Hematopoietic multipotent progenitor cell treated with erythropoietin and hydrocortisone succinate and interleukin-3 and kit ligand, for 8 days (in vitro differentiated cells): ENCODE results near the gene CCDC183.
A peak's percentile ranks its signal among the peaks of the same experiment; 100 is the strongest.
"Not testable (repeated sequence)": the region's sequence is repeated elsewhere in the genome, so short reads cannot be mapped to it uniquely, and the experiment has no call there.

Experiments used
- DNase-seq: peaks from one replicate; pipeline ENCODE4 v3.0.0-alpha.2; 2015

CCDC183 gene

DNA sequence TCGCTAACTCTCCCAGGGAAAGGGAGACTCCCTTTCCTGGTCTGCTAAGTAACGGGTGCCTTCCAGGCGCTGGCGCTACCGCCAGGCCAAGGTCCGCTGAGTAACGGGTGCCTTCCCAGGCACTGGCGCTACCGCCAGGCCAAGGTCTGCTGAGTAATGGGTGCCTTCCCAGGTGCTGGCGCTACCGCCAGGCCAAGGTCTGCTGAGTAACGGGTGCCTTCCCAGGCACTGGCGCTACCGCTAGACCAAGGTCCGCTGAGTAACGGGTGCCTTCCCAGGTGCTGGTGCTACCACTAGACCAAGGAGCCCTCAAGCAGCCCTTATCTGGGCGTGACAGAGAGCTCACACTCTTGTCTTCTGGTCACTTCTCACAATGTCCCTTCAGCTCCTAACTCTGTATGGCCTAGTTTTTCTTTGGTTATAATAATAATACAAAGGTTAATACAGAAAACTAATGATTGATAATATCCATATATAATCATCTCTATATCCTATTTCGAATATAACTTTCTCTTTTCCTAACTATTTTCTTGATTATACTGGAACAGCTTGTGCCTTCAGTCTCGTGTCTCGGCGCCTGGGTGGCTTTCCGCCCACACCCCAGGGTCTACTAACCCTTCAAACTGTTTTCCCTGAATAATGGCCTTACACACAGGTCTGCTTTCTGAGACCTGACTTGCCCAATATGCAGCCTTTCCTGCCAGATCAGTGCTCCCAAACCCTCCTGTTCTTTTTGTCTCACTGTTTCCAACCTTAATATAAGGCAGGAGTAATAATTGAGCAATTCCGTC is 10.4 kb upstream of the CCDC183 start:
- peak; percentile 57 for DNase-seq

DNA sequence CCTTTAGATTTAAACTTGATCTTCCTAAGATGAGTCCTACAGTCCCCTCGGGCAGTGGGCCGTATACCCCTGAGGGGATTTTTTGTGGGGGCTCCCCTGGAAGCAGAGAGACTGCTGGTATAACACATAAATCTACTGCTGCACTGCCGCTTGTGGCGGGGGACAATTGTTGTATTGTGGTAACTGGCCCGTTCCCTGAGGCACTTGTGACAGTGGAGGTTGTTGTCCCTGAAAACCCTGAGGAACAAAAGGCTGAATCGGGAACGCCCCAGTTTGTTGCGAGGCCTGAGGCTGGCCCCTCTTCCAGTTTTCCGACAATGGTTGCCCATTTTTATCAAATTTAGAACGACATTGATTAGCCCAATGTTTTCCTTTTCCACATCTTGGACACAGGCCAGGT is 9.7 kb upstream of the CCDC183 start:
- no peak for DNase-seq

DNA sequence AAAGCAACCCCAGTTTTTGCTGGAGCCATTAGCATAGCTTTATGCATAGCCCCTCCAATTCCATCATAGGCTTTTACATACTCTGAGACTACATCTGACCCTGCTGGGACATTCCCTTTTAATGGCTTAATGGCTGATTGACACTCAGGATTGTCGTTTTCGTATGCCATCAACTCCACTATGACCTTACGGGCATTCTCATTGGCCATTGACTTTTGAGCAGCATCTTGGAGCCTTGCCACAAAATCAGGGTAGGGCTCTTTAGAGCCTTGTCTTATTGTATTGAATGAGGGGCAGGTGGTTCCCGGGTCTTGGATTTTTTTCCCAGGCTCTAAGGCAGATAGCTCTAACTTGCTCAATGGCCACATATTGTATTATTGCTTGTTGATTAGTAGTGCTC is 9.2 kb upstream of the CCDC183 start:
- DNase-seq: not testable (repeated sequence)

DNA sequence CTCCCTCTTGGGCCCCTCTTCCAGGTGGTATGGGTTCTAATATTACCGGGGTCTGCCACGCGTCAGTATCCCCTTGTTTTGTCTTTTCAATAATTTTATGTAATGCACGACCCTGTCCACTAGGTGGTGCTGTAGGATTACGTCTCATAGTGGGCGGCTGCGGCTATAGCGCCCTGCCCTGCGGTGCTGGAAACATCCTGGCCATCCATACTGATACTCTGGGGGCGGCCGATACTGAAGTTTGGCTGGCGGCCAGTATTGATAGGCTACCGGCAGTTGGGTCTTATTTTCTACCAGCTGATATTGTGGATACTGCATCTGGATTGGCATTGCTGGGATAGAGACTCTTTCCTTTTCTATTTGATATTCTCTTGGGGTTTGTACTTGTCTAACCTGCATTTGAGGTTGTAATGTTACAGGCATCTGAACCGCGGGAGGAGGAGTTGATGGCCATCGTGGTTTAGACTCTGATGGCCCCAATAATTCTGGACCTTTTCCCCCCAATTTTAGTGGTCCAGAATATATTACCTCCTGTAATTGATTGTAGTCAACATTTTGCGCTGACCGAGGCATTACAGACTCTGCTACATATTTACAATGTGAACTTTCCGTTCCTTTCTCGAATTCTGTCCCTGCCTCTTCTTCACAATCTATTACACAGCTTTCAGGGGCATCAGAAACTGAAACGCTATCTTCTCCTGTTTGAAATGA is 8.3 kb upstream of the CCDC183 start:
- DNase-seq: peak; percentile 92

DNA sequence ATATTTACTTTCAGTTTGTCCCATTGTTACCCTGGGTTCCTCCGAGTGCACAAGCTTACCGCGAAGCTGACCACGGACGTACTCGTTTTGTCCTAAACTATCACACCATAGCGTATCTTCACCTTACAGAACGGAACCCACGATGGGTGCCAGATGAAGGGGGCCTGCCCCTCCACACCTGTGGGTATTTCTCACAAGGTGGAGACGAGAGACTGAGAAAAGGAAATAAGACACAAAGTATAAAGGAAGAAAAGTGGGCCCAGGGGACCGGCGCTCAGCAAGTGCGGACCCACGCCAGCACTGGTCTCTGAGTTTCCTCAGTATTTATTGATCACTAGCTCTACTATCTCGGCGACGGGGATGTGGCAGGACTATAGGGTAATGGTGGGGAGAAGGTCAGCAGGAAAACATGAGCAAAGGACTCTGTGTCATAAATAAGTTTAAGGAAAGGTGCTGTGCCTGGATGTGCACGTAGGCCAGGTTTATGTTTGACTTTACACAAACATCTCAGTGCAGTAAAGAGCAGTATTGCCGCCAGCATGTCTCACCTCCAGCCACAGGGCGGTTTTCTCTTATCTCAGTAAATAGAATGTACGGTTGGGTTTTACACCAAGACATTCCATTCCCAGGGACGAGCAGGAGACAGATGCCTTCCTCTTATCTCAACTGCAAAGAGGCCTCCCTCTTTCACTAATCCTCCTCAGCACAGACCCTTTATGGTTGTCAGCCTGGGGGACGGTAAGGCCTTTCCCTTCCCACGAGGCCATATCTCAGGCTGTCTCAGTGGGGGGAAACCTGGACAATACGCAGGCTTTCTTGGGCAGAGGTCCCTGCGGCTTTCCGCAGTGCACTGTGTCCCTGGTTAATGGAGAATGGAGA is 7.3 kb upstream of the CCDC183 start:
- DNase-seq: peak; percentile 80

DNA sequence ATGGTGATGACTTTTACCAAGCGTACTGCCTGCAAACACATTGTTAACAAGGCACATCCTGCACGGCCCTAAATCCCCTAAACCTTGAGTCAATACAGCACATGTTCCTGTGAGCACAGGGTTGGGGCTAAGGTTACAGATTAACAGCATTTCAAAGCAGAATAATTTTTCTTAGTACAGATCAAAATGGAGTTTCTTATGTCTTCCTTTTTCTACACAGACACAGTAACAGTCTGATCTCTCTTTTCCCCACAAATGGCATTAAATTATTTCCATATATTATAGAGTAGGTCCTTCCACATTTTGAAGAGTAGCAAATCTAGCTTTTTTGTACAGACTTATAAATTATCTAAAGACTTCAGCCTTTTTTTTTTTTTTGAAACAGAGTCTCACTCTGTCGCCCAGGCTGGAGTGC is 6.6 kb upstream of the CCDC183 start:
- peak; percentile 46 for DNase-seq

DNA sequence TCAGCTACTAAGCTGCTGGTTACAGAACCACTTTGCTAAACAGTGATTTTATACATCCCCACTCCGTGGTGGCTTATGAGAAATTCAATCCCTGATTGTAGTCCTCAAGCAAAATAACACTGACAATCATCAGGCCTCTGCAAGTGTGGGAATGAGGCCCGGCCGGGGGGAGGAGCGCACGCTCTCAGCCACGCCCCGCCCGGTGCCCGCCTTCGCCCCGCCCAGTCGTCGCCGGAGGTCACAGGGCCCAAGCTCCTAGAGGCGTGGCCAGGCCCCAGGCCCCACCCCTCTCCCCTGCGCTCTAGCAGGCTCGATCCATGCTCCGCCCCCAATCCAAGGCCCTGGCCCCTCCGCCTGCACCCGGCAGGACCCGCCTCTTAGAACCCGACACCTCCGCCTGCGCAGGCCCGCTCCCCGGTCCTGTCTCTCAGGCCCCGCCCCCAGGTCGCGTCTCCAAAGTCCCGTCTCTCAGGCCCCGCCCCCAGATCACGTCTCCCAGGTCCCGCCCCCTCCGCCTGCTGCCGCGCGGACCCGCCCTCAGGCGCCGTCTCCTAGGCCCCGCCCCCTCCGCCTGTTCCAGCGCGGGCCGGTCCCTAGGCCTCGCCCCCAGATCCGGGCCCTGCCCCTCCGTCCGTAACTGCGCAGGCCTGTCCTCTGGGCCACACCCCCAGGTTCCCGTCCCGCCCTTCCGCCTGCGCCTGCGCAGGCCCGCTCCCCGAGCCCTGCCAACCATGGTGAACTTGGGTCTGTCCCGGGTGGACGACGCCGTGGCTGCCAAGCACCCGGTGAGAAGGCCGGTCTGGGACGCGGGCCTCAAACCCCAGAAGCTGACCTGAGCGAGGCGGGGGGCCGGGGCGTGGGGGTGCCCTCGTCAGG is 5.3 kb upstream of the CCDC183 start, which contains the start of gene TMEM141:
TSS of gene TMEM141 (plus strand) at position 705 of the 876 bp plus-strand sequence. CDS start at position 732, 27 bp downstream.
- DNase-seq: peak; percentile 99

DNA sequence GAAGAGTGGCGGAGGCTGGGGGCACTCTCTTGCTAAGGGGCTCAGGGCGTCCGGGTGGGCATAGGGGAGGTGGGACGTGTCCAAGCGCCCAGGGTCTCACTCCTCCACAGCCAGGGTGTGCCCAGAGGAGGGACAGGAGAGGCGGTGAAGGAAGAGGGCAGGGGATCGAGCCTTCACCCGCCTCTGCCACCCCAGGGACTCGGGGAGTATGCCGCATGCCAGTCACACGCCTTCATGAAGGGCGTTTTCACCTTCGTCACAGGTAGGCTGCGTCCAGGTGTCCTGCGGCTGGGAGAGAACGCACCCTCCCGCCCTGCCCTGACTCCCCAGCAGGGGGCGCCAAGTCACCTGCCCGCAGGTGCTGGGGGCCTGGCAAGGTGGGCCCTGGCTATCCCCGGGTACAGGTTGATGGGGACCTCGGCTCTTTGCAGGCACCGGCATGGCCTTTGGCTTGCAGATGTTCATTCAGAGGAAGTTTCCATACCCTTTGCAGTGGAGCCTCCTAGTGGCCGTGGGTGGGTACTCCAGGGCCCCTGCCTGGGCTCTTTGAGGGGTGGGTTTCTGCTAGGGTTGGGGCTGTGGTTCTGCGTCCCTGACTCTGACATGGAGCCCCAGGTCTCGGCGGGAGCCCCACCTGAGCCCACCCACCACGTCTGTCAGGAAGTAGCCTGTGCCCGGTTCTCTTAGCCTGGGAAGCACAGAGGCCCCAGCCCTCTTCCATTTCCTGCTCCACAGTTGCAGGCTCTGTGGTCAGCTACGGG is 4.4 kb upstream of the CCDC183 start:
- peak; percentile 69 for DNase-seq

DNA sequence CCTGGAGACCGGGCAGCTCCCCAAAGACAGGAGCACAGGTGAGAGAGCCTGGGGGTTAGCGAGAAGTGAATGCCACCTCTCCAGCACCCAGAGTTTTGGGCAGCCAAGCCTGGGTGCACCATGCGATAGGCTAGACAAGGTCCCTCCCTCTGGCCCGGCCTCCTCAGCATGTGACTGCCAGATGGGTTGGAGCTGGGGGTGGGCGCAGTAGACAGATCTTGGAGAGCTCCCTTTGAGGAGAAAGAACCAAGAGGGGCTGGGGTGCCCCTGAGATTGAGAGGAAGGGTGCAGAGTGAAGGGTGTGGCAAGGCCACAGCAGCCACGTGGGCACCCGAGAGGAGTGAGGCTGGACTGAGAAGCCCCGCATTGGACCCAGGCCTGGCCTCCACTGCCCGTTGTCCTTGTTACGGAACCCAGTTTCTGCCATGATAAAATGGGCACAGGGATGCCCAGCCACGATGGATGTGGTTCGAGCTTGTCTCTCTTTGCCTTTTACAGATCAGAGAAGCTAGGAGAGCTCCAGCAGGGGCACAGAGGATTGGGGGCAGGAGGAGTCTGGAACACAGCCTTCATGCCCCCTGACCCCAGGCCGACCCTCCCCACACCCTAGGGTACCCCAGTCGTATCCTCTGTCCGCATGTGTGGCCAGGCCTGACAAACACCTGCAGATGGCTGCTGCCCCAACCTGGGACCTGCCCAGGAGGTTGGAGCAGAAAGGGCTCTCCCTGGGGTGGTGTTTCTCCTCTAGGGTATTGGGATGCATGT is 3.6 kb upstream of the CCDC183 start:
- DNase-seq: peak; percentile 66

DNA sequence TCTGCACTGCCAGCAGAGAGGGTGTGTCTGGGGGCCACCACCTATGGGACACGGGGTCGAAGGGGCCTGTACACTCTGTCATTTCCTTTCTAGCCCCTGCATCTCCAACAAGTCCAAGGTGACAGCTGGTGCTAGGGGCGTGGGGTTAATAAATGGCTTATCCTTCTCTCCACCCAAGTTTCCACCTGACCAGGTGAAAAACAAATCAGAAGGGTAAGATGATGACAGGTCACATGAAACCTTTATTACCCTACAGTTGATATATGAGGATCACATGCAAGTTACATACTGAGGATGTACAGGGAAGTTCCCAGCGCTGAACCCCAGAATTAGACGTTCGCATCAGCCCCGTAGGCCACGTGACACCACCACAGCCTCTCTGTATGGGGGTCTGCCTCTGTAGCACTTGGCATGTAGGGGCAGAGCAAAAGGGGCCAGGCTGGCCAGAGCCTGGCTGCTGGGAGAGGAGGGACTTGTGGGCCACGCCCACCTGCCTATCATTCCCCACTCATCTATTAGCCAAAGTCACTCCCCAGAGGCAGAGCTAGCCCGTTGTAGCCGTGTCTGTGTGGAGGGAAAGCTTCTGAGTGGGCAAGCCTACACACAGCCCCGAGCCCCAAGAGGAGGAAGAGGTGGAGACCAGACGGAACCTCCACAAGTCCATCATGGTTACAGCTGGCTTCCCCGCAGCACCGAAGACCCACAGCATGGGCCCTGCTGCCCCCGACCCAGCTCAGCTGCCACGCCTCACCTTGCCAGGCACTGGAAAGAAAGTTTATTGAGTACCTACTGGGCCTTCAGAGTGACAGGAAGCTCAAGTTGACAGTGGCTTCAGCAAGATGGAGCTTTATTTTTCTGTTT is 2.8 kb upstream of the CCDC183 start:
- peak; percentile 81 for DNase-seq

DNA sequence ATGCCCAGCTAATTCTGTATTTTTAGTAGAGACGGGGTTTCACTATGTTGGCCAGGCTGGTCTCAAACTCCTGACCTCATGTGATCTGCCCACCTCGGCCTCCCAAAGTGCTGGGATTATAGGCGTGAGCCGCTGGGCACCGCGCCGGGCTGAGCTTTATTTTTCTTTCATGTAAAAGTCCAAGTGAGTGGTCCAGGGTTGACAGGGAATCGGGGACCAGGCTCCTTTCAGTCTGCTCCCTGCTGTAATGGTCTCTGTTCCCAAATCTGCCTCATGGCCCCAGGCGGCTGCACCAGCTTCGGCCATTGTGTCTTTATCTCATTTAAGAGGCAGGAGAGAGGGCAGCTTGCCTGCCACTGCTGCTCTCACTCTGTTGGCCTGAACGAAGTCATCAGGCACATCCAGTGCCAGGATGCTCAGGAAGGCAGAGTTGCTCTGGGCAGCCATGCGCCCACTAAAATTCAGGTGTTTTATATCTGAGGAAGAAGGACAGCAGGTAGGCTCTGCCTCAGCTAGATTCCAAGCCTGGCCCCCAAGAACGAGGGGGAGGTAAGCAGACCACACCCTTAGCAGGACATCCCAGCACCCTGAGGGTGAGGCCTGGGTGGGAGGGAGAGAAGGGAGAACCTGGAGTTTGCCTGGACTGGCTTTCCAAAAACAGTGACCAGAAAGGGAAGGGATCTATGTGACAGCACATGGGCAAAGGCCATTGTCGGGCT is 1.7 kb upstream of the CCDC183 start:
- no peak for DNase-seq

DNA sequence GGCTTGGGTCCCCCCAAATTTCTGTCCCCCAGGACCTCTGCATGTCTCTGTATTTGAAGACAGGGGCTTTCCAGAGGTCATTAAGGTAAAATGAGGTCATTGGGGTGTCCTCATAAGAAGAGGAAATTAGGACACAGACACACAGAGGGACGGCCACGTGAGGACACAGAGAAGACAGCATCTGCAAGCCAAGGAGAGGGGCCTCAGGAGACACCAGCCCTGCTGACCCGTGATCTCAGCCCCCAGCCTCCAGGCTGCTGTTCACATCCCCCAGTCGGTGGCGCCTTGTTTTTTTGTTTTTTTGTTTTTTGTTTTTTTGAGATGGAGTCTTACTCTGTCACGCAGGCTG is 1.2 kb upstream of the CCDC183 start:
- DNase-seq: no peak

DNA sequence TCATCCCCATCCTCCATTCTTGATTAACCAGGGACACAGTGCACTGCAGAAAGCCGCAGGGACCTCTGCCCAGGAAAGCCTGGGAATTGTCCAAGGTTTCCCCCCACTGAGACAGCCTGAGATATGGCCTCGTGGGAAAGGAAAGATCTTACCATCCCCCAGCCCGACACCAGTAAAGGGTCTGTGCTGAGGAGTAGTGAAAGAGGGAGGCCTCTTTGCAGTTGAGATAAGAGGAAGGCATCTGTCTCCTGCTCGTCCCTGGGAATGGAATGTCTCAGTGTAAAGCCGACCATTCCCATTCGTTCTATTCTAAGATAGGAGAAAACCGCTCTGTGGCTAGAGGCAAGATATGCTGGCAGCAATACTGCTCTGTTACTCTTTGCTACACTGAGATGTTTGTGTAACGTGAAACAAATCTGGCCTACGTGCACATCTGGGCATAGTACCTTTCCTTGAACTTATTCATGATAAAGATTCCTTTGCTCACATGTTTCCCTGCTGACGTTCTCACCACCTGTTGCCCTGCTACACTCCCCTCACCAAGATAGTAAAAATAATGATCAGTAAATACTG is 723 bp downstream of the CCDC183 start:
- DNase-seq: not testable (repeated sequence)

DNA sequence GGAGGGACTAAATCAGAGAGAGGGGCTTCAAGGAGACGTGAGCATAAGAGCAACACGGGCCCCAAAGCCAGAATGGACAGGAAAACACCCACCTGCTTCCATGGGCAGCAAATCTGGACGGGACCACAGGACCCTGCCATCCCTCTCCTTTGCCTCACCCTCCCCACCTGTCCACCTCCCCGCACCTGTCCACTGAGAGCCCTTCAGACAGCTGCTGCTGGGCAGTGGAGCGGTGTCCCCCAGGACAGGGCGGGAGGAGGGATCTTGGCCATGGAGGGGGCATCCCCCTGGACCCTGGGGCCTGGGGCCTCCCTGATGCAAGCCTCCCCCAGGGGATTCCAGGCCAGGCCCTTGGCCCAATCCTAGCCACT is 2.6 kb downstream of the CCDC183 start:
- no peak for DNase-seq

DNA sequence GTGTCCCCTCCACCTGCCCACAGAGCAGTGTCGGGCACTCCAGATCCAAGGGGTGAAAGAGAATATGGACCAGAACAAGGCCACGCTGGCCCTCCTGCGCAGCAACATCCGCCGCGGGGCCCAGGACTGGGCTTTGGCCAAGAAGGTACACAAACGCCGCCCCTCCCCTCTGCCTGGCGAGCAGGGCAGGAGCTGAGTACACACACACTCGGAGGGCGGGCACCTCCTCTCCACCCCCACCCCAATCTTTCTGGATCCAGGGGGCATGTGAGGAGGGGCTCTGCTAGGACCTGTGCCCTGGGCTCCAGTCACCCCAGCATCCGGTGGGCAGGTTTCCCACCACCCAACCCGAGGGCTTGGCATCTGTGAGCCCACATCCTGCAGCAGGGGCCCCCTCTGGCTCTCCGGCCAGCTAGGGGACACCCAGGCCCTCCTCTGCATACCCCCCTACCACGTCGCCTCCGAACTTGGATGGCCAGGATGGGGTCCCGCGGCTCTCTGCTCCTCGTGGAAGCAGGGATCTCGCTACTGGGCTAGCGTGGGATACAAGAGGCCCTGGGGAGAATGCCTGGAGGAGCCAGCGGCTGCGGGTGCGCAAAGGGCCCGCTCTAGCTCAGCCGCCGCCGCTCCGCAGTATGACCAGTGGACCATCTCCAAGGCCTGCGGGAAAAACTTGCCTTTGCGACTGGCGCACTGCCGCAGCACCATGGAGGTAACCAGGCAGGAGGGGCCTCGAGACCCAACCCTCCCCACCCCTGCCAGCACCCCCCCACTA is 3.1 kb downstream of the CCDC183 start:
- DNase-seq: no peak

DNA sequence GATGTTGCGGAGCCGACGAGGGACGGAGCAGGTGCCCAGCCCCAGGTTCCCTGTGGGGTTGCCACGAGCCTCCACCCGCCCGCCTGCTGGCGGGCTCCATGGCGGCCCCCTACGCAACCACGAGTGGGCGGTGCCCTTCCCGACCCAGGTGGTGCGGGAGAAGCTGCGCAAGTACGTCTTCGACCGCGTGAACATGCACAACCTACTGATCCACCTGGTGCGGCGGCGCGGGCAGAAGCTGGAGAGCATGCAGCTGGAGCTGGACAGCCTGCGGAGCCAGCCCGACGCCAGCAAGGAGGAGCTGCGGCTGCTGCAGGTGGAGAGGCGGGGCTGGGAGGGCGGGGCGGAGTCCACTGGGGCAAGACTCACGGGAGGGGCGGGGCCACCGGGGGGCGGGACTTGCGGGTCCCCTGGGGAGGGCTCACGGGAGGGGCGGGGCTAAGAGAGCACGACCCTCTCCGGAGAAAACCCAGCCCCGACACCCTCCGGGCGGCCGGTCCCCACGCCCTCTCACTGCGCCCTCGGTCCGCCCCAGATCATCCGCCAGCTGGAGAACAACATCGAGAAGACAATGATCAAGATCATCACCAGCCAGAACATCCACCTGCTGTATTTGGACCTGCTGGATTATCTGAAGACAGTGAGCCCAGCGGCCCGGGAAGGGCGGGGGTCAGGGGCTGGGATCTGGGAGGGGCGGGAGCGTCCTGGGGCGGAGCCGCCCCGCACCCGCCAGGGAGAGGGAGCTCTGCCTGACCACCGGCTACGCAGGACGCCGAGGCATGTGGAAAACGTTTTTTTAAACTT is 3.9 kb downstream of the CCDC183 start:
- peak; percentile 81 for DNase-seq

DNA sequence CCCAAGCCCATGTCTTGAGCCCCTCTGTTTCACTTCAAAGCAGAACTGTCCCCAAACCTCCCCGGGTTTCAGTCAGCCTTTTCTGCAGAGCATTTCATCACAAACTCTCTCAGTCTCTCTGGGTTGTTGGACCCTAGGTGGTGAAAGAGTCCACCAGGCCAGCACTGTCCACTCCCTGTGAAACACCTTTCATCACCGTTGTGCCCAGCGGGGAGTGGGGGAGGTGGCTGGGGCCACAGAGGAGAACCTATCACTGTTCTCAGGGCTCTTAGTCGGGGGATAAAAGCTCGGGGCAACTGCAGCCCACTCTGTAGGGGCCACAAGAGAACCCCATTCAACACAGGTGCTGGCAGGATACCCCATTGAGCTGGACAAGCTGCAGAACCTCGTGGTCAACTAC is 6.2 kb downstream of the CCDC183 start:
- DNase-seq: no peak
